ENCODE data around the gene RAPSN.

The RAPSN gene

GRCh38 chr11:47393163-47394049 lies 55.5 kb downstream of the RAPSN start:
- no peak overlapping the region for H4K8ac ChIP-seq (ENCODE audit: low read depth, low read length)
- H2BK12ac ChIP-seq (ENCODE audit: low read length), result no peak overlapping the region
- H2AFZ ChIP-seq (ENCODE audit: insufficient read depth, low read length, poor library complexity), result no peak overlapping the region
- no peak overlapping the region for H2BK5ac ChIP-seq (ENCODE audit: low read depth, low read length, poor library complexity)
- no CpG with 5 or more reads among the region's 20 CpGs for WGBS (ENCODE audit: extremely low coverage, insufficient coverage, insufficient read length)
- H3K4me2 ChIP-seq (ENCODE audit: low read length), result no peak overlapping the region
- peak in 1 of 2 donors; percentile 15 for DNase-seq
- H3K27ac ChIP-seq (ENCODE audit: low read depth, low read length), result no peak overlapping the region
- H3K27me3 ChIP-seq (ENCODE audit: insufficient read depth, low read length), result no peaks in the 10 kb centered on the region
- H3K79me1 ChIP-seq (ENCODE audit: low read length), result no peaks in the 10 kb centered on the region
- no peak overlapping the region for H2AK5ac ChIP-seq (ENCODE audit: low read length)
- no peaks in the 10 kb centered on the region for H3K4me1 ChIP-seq (ENCODE audit: control insufficient read depth in 1 of 2, insufficient read depth in 2 of 2, low read length in 2 of 2)
- H3K9ac ChIP-seq (ENCODE audit: low read length), result no peak overlapping the region
- H2BK120ac ChIP-seq (ENCODE audit: insufficient read depth, low read length, poor library complexity), result no peak overlapping the region
- H3K4ac ChIP-seq (ENCODE audit: low read depth, low read length), result no peak overlapping the region
- H3K36me3 ChIP-seq (ENCODE audit: control insufficient read depth in 1 of 2, insufficient read depth in 2 of 2, low read length in 2 of 2), result no peaks in the 10 kb centered on the region
- H3K9me3 ChIP-seq (ENCODE audit: insufficient read depth, low read depth, low read length), result no peaks in the 10 kb centered on the region
- H3K23ac ChIP-seq (ENCODE audit: low read length), result no peak overlapping the region
- no peak overlapping the region for H4K12ac ChIP-seq (ENCODE audit: low read depth, low read length)
- H3K4me3 ChIP-seq (ENCODE audit: low read depth, low read length), result no peak overlapping the region
- H3K79me2 ChIP-seq (ENCODE audit: control insufficient read depth, insufficient read depth, low read length, poor library complexity), result no peaks in the 10 kb centered on the region
- no peak overlapping the region for H3K14ac ChIP-seq (ENCODE audit: low read length)
- H3K18ac ChIP-seq (ENCODE audit: low read length), result no peak overlapping the region
- H4K91ac ChIP-seq (ENCODE audit: low read depth, low read length), result no peak overlapping the region

GRCh38 chr11:47392546-47393162 lies 56.3 kb downstream of the RAPSN start:
- DNase-seq, result no peak
- H3K23ac ChIP-seq (ENCODE audit: low read length), result no peak overlapping the region
- no peak overlapping the region for H2BK5ac ChIP-seq (ENCODE audit: low read depth, low read length, poor library complexity)
- H3K4me2 ChIP-seq (ENCODE audit: low read length), result no peak overlapping the region
- no peak overlapping the region for H3K4ac ChIP-seq (ENCODE audit: low read depth, low read length)
- no peak overlapping the region for H2BK120ac ChIP-seq (ENCODE audit: insufficient read depth, low read length, poor library complexity)
- no peak overlapping the region for H3K14ac ChIP-seq (ENCODE audit: low read length)
- H3K4me1 ChIP-seq (ENCODE audit: control insufficient read depth in 1 of 2, insufficient read depth in 2 of 2, low read length in 2 of 2), result no peaks in the 10 kb centered on the region
- H2AK5ac ChIP-seq (ENCODE audit: low read length), result no peak overlapping the region
- WGBS (ENCODE audit: extremely low coverage, insufficient coverage, insufficient read length), result no CpG with 5 or more reads among the region's 14 CpGs
- no peaks in the 10 kb centered on the region for H3K79me2 ChIP-seq (ENCODE audit: control insufficient read depth, insufficient read depth, low read length, poor library complexity)
- H4K8ac ChIP-seq (ENCODE audit: low read depth, low read length), result no peak overlapping the region
- no peak overlapping the region for H3K27ac ChIP-seq (ENCODE audit: low read depth, low read length)
- no peaks in the 10 kb centered on the region for H3K36me3 ChIP-seq (ENCODE audit: control insufficient read depth in 1 of 2, insufficient read depth in 2 of 2, low read length in 2 of 2)
- H2BK12ac ChIP-seq (ENCODE audit: low read length), result no peak overlapping the region
- no peaks in the 10 kb centered on the region for H3K27me3 ChIP-seq (ENCODE audit: insufficient read depth, low read length)
- no peak overlapping the region for H4K91ac ChIP-seq (ENCODE audit: low read depth, low read length)
- H3K4me3 ChIP-seq (ENCODE audit: low read depth, low read length), result no peak overlapping the region
- no peak overlapping the region for H3K18ac ChIP-seq (ENCODE audit: low read length)
- H2AFZ ChIP-seq (ENCODE audit: insufficient read depth, low read length, poor library complexity), result no peak overlapping the region
- no peak overlapping the region for H3K9ac ChIP-seq (ENCODE audit: low read length)
- no peaks in the 10 kb centered on the region for H3K79me1 ChIP-seq (ENCODE audit: low read length)
- H4K12ac ChIP-seq (ENCODE audit: low read depth, low read length), result no peak overlapping the region
- H3K9me3 ChIP-seq (ENCODE audit: insufficient read depth, low read depth, low read length), result no peaks in the 10 kb centered on the region

DNA sequence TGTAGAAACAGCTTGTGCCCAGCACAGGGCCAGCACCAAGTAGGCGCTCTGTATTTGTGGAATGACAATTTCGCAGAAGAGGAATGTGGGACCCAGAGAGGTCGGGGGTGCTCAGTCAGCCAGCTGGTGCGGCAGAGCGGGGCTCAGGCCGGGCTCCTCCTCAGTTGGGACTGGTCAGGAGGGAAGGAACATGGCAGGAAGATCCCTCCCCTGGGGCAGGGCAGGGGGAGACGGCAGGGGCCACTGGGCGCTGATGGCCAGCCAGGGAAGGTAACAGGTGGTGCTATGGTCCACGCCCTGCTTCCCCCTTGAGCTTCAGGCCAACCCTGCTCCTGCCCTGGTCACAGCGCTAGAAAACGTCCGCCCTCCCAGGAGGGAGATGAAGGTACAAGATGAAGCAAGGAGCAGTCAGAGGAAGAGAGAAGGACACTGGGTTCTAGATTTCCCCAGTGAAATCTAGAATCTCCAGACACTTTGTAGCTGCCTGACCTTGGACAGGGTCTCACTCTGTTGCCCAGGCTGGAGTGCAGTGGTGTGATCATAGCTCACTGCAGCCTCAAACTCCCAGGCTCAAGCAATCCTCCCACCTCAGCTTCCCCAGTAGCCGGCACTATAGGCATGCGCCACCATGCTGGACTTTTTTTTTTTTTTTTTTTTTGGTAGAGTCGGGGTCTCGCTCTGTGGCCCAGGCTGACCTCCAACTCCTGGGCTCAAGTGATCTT lies 57.1 kb downstream of the RAPSN start:
- no peak overlapping the region for H4K8ac ChIP-seq (ENCODE audit: low read depth, low read length)
- no peaks in the 10 kb centered on the region for H3K79me2 ChIP-seq (ENCODE audit: control insufficient read depth, insufficient read depth, low read length, poor library complexity)
- H4K12ac ChIP-seq (ENCODE audit: low read depth, low read length), result no peak overlapping the region
- peak overlapping the region; percentile 52 for H3K4me3 ChIP-seq (ENCODE audit: low read depth, low read length)
- no peak overlapping the region for H2AK5ac ChIP-seq (ENCODE audit: low read length)
- no peak for DNase-seq
- H3K79me1 ChIP-seq (ENCODE audit: low read length), result no peaks in the 10 kb centered on the region
- H3K4me2 ChIP-seq (ENCODE audit: low read length), result no peak overlapping the region
- WGBS (ENCODE audit: extremely low coverage, insufficient coverage, insufficient read length), result no CpG with 5 or more reads among the region's 16 CpGs
- H2BK5ac ChIP-seq (ENCODE audit: low read depth, low read length, poor library complexity), result no peak overlapping the region
- no peaks in the 10 kb centered on the region for H3K4me1 ChIP-seq (ENCODE audit: control insufficient read depth in 1 of 2, insufficient read depth in 2 of 2, low read length in 2 of 2)
- no peak overlapping the region for H3K4ac ChIP-seq (ENCODE audit: low read depth, low read length)
- H2AFZ ChIP-seq (ENCODE audit: insufficient read depth, low read length, poor library complexity), result no peak overlapping the region
- no peak overlapping the region for H3K14ac ChIP-seq (ENCODE audit: low read length)
- no peak overlapping the region for H3K23ac ChIP-seq (ENCODE audit: low read length)
- no peak overlapping the region for H3K27ac ChIP-seq (ENCODE audit: low read depth, low read length)
- no peaks in the 10 kb centered on the region for H3K9me3 ChIP-seq (ENCODE audit: insufficient read depth, low read depth, low read length)
- no peaks in the 10 kb centered on the region for H3K36me3 ChIP-seq (ENCODE audit: control insufficient read depth in 1 of 2, insufficient read depth in 2 of 2, low read length in 2 of 2)
- H2BK12ac ChIP-seq (ENCODE audit: low read length), result no peak overlapping the region
- H3K18ac ChIP-seq (ENCODE audit: low read length), result no peak overlapping the region
- H4K91ac ChIP-seq (ENCODE audit: low read depth, low read length), result no peak overlapping the region
- no peaks in the 10 kb centered on the region for H3K27me3 ChIP-seq (ENCODE audit: insufficient read depth, low read length)
- H2BK120ac ChIP-seq (ENCODE audit: insufficient read depth, low read length, poor library complexity), result no peak overlapping the region
- H3K9ac ChIP-seq (ENCODE audit: low read length), result no peak overlapping the region

- Histone ChIP-seq H2BK12ac (ENCODE audit: low read length) (no peak overlapping the region), H3K27ac (ENCODE audit: low read depth, low read length) (no peak overlapping the region), H3K9ac (ENCODE audit: low read length) (no peak overlapping the region), H2AFZ (ENCODE audit: insufficient read depth, low read length, poor library complexity) (no peak overlapping the region), H3K4me2 (ENCODE audit: low read length) (no peak overlapping the region), H3K9me3 (ENCODE audit: insufficient read depth, low read depth, low read length) (no peaks in the 10 kb centered on the region), H4K12ac (ENCODE audit: low read depth, low read length) (no peak overlapping the region), H3K79me2 (ENCODE audit: control insufficient read depth, insufficient read depth, low read length, poor library complexity) (no peaks in the 10 kb centered on the region), H2BK120ac (ENCODE audit: insufficient read depth, low read length, poor library complexity) (no peak overlapping the region), H2BK5ac (ENCODE audit: low read depth, low read length, poor library complexity) (no peak overlapping the region), H3K23ac (ENCODE audit: low read length) (no peak overlapping the region), H3K4me1 (ENCODE audit: control insufficient read depth in 1 of 2, insufficient read depth in 2 of 2, low read length in 2 of 2) (no peaks in the 10 kb centered on the region), H3K36me3 (ENCODE audit: control insufficient read depth in 1 of 2, insufficient read depth in 2 of 2, low read length in 2 of 2) (no peaks in the 10 kb centered on the region), H2AK5ac (ENCODE audit: low read length) (no peak overlapping the region), H4K91ac (ENCODE audit: low read depth, low read length) (no peak overlapping the region), H3K4me3 (ENCODE audit: low read depth, low read length) (no peak overlapping the region), H3K27me3 (ENCODE audit: insufficient read depth, low read length) (no peaks in the 10 kb centered on the region), H3K4ac (ENCODE audit: low read depth, low read length) (no peak overlapping the region), H3K79me1 (ENCODE audit: low read length) (no peaks in the 10 kb centered on the region), H3K14ac (ENCODE audit: low read length) (no peak overlapping the region), H4K8ac (ENCODE audit: low read depth, low read length) (no peak overlapping the region), H3K18ac (ENCODE audit: low read length) (no peak overlapping the region)
- peak in 1 of 2 donors; percentile 44 for DNase-seq
- no CpG with 5 or more reads among the region's 11 CpGs for WGBS (ENCODE audit: extremely low coverage, insufficient coverage, insufficient read length)
Observed at GRCh38 chr11:47391077-47391583, 57.8 kb downstream of the RAPSN start.

Data from trophoblast cell (in vitro differentiated cells and primary cell).